IgD-negative memory B cell (primary cell): ENCODE measurements around the gene LAMTOR2. TPM values are rescaled to one million over a fixed set of nuclear protein-coding genes. Genes with fewer than 3 reads are reported as not detected.
A peak's percentile ranks its signal among the peaks of the same experiment; 100 is the strongest.

Source experiments
- H3K27ac Mint-ChIP-seq, 3 donors: one replicate each; pipeline ENCODE4 v1.8.0; 2020 to 2022; ENCODE audit warnings: mild to moderate bottlenecking in 3 of 3, mixed read lengths in 3 of 3, moderate library complexity in 1 of 3
- H3K27me3 Mint-ChIP-seq: one replicate; pipeline ENCODE4 v1.8.0; 2021; ENCODE audit warnings: mixed read lengths
- H3K36me3 Mint-ChIP-seq: one replicate; pipeline ENCODE4 v1.8.0; 2020; ENCODE audit warnings: mild to moderate bottlenecking, mixed read lengths
- H3K4me1 Mint-ChIP-seq, 3 donors: one replicate each; pipeline ENCODE4 v1.8.0; 2020 to 2022; ENCODE audit warnings: mixed read lengths in 3 of 3, mild to moderate bottlenecking in 1 of 3
- H3K4me3 Mint-ChIP-seq, 4 donors: one replicate each; pipeline ENCODE4 v1.8.0; 2020 to 2022; ENCODE audit warnings: mild to moderate bottlenecking in 4 of 4, mixed read lengths in 4 of 4, moderate library complexity in 3 of 4
- H3K9me3 Mint-ChIP-seq, 3 donors: one replicate each; pipeline ENCODE4 v1.8.0; 2020 to 2021; ENCODE audit warnings: mixed read lengths in 3 of 3, mild to moderate bottlenecking in 1 of 3
- polyA plus RNA-seq: library from polyadenylated mRNA; unstranded; fragments of 300-500 nt; fragmentation: Illumina TruSeq; gene quantifications from one replicate; pipeline ENCODE4 v1.2.3, GENCODE V29; 2021

The LAMTOR2 gene
- polyA plus RNA-seq, 1 donor from 2014 or later = 159 TPM

DNA sequence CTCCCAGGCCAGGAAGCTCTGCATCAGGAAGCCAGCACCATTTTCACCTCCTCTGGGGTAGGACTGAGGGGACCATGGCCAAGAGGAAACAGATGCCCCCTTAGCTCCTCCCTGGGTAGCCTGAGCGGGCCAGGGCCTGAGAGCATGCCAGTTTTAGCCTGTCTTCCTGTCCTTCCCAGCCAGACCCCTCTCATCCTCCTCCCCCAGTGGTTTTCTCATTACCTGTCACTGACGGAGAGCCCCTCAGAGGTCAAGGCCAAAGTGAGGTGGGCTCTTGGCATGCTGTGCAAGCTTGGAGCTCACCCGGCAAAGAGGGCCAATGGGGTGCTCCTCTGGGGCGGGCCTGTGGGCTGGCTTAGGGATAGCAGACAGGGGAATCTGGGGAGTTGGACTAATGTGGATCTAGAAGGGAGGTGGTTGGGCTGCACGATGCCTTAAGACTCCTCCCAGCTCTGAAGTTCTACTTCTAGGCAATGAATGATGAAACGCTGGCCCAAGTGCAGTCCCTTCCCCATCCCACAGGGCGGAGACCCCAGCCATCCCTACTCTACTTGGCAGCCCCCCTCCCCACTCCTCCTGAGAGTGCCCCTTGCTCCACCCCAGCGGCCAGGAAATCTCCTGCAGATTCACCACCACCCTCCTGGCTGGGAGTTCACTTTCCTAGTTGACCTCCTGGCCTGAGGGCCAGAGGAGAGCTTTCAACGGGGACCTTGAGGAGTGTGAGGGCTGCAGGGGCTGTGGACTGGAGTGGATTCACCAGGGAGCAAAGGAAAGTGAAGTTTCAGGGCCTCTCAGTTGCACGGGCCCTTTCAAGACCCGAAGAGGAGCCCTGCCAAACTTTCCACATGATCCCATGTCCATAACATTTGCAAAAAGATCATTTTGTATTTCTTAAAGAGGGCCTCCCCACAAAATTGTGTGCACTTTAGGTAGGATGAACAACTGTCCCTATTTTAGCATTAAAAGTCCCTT is 50.6 kb downstream of the LAMTOR2 start:
- Mint-ChIP-seq H3K36me3 (no peaks in the 10 kb centered on the region), H3K4me1 (peaks cover 12 to 35% (median 24%) of the 10 kb centered on the region in 3 donors), H3K4me3 (peak overlapping the region; percentile 82 to 97 (median 93)), H3K27ac (peak overlapping the region; percentile 99 to 100 (median 100)), H3K9me3 (no peaks in the 10 kb centered on the region), H3K27me3 (no peaks in the 10 kb centered on the region)

DNA sequence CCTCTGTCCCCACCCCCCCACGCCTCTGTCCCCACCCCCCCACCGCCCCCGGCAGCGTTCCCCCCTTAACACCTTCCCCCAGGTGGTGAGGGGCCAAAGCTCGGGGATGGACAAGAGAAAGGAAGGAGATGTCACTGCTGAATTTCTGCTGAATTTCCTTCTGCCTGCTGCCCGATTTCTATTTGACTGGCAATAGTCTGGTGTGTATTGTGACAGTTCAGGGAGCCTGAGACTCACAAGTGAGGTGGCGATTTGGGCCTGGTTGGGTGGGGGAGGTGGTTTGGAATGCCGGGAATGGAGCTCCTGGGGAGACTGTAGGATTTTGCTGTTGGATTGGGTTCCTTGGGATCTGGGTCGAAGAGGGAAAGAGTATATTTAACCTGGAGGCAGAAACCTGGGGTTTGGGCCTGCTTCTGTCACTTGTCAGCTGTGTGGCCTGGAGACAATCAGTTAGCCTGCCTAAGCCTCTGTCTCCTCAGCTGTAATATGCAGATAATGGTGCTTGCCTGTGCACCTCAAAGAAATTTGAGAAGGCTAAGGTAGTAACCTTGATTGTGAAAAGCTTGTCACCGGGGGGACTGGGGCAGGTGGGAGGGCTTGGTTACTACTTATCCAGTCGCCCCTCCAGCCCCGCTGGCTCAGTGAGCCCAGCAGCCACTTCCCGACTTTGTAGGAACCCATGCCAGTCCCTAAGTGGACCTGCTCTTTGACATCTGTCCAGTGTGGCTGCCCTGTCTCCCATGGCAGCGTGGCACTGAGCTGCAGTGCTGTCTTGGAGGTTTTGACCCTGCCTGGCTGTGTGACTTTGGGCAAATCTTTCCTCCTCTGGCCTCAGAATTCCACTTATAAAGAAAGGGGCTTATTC is 52.3 kb downstream of the LAMTOR2 start:
- Mint-ChIP-seq H3K36me3 (no peaks in the 10 kb centered on the region), H3K4me1 (peaks cover 12 to 34% (median 24%) of the 10 kb centered on the region in 3 donors), H3K4me3 (peak overlapping the region; percentile 79 to 97 (median 93)), H3K9me3 (no peaks in the 10 kb centered on the region), H3K27me3 (no peaks in the 10 kb centered on the region), H3K27ac (peak overlapping the region; percentile 99 to 100 (median 100))

DNA sequence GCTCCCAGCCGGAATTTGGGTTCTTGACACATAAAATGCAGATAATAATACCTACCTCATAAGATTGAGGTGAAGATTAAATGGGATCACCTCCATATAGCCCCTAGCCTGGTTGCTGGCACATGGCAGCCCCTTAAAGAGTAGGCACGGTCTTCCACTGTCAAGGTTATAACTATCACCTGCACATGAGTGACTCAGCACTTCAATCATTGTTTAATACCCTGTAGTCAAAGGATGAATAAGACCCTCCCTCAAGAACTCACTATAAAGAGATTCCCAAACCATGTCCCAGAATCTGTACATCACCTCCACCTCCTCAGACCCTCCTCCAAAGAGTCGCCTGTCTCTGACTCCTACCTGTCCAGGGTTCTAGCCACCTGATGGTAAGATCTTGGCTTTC is 53.5 kb downstream of the LAMTOR2 start:
- H3K9me3 Mint-ChIP-seq = no peaks in the 10 kb centered on the region
- H3K4me1 Mint-ChIP-seq = peaks cover 12 to 31% (median 23%) of the 10 kb centered on the region in 3 donors
- H3K36me3 Mint-ChIP-seq = no peaks in the 10 kb centered on the region
- no peaks in the 10 kb centered on the region for H3K27me3 Mint-ChIP-seq
- H3K27ac Mint-ChIP-seq = peak overlapping the region; percentile 99 to 100 (median 100)
- H3K4me3 Mint-ChIP-seq = peak overlapping the region in 3 of 4 donors; percentile 32 to 97 (median 33)

Other genes with a start within 250 kb of the LAMTOR2 start
- gene GON4L, start 197.6 kb upstream of the LAMTOR2 start, polyA plus RNA-seq = 37.7 TPM
- 4.9 TPM for gene SYT11, start 195.2 kb upstream of the LAMTOR2 start, polyA plus RNA-seq
- 12.7 TPM for gene RIT1, start 143.4 kb upstream of the LAMTOR2 start, polyA plus RNA-seq
- gene KHDC4, start 120.4 kb upstream of the LAMTOR2 start, polyA plus RNA-seq = 8.0 TPM
- gene RXFP4, start 113.1 kb upstream of the LAMTOR2 start, polyA plus RNA-seq = 0.78 TPM
- gene ARHGEF2, start 76.2 kb upstream of the LAMTOR2 start, polyA plus RNA-seq = 43.9 TPM
- gene SSR2, start 33.8 kb upstream of the LAMTOR2 start, polyA plus RNA-seq = 257 TPM
- gene UBQLN4, start 984 bp upstream of the LAMTOR2 start, polyA plus RNA-seq = 7.6 TPM
- gene RAB25, start 6.4 kb downstream of the LAMTOR2 start, polyA plus RNA-seq = 2.9 TPM
- gene MEX3A, start 27.7 kb downstream of the LAMTOR2 start, polyA plus RNA-seq = 0.05 TPM
- gene LMNA, start 59.9 kb downstream of the LAMTOR2 start, polyA plus RNA-seq = 5.7 TPM
- 11.0 TPM for gene SEMA4A, start 98.8 kb downstream of the LAMTOR2 start, polyA plus RNA-seq
- 16.6 TPM for gene SLC25A44, start 139.3 kb downstream of the LAMTOR2 start, polyA plus RNA-seq
- 87.0 TPM for gene PMF1, start 158.2 kb downstream of the LAMTOR2 start, polyA plus RNA-seq
- not detected for gene BGLAP, start 187.4 kb downstream of the LAMTOR2 start, polyA plus RNA-seq
- 0.44 TPM for gene PAQR6, start 193.3 kb downstream of the LAMTOR2 start, polyA plus RNA-seq
- 27.2 TPM for gene SMG5, start 228.0 kb downstream of the LAMTOR2 start, polyA plus RNA-seq
- gene TMEM79, start 229.5 kb downstream of the LAMTOR2 start, polyA plus RNA-seq = 9.3 TPM
- gene GLMP, start 240.9 kb downstream of the LAMTOR2 start, polyA plus RNA-seq = 11.5 TPM
- not detected for gene VHLL, start 244.5 kb downstream of the LAMTOR2 start, polyA plus RNA-seq